GM21515 (cell line): Measurements from ENCODE around the gene EXOG.
"Not testable (repeated sequence)": the region's sequence is repeated elsewhere in the genome, so short reads cannot be mapped to it uniquely, and the experiment has no call there.

Experiments
- ATAC-seq: cut with Tn5 transposase; IDR thresholded peaks from one replicate; pipeline ENCODE4 v1.9.1; 2021; ENCODE audit not compliant: unreplicated experiment

The EXOG gene

GRCh38 chr3:38561746-38562466, 65.8 kb downstream of the EXOG start:
- ATAC-seq, result no peak

DNA sequence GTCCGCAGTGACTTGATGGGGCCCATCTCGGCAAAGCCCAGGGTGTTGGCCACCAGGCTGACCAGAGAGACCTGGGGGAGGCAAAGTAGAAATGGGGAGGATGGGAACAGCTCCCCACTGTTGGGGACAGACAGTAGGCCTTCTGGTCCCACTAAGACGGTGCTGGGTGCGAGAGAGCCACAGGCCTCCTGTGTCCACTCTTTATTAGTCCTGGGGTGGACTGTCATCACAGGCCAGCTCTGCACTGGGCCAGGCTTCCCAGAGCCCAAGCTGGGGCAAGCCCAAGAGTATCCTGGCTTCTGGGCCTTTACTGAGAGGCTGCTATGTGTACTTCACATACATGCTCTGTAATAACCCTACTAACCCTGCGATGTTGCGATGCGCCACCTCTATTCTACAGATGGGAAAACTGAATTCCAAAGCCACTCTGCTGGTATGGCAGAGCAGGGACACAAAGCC, 66.4 kb downstream of the EXOG start:
- no peak for ATAC-seq

GRCh38 chr3:38563070-38563885, 67.1 kb downstream of the EXOG start:
- ATAC-seq, result no peak

- no peak for ATAC-seq
Observed at GRCh38 chr3:38563886-38564270, 67.7 kb downstream of the EXOG start.

DNA sequence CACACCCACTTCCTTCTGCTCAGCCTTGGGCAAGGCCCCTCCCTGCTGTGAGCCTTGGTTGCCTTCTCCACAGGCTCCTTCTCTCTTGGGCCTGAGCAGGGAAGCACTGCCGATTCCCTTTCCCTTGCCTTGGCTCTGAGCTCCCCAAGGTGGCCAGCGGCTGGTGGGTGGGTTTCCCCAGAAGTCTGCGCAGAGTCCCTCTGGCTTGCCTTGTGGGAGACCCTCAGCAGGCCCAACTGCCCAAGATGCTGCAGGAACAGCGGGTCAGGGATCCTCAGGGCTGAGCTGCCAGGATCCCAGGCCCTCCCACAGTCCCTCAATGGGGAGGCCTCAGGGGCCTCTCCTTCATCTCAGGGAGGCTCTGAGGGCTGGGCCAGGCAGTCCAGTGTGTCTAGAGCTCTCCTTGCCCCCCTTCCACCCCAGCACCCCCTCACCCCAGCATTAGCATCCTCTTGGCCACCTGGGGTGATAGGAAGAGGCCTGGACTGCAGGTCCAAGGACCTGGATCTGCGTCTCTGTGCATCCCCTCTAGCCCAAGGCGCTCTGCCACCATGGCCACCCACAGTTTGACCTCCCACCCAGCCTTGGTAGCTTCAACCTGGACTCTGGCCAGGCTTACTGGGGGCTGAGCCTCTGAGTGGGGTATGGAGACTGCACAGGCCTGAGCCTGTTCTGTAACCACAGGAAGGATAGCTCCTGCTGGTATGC, 68.6 kb downstream of the EXOG start:
- no peak for ATAC-seq

- ATAC-seq, result no peak
Observed at GRCh38 chr3:38565339-38566214, 69.4 kb downstream of the EXOG start.

- no peak for ATAC-seq
Observed at GRCh38 chr3:38566215-38566528, 70.0 kb downstream of the EXOG start.

GRCh38 chr3:38566794-38567193, 70.7 kb downstream of the EXOG start:
- not testable (repeated sequence) for ATAC-seq

DNA sequence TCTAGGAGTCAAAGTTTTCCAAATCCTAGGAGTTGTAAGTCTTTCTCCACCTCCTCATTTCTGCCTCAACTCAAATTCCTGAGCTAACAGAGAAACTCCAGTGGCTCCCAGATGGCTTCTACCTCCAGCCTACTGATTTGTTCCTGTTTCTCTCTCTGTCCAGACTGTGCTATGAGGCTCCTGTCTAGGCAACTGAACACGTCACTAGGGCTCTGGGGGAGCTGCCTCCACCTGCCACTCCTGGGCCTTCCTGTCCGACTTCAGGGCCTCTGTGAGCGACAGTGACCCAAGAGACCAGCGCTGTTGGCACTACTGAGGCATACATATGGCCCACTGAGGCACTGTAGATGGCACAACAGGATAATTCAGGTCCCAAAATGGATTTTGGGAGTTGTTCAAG, 71.4 kb downstream of the EXOG start:
- no peak for ATAC-seq

GRCh38 chr3:38573111-38573510, 77.0 kb downstream of the EXOG start:
- ATAC-seq, result no peak

GRCh38 chr3:38573556-38573955, 77.4 kb downstream of the EXOG start:
- ATAC-seq, result no peak

- no peak for ATAC-seq
Observed at GRCh38 chr3:38574411-38575278, 78.5 kb downstream of the EXOG start.

DNA sequence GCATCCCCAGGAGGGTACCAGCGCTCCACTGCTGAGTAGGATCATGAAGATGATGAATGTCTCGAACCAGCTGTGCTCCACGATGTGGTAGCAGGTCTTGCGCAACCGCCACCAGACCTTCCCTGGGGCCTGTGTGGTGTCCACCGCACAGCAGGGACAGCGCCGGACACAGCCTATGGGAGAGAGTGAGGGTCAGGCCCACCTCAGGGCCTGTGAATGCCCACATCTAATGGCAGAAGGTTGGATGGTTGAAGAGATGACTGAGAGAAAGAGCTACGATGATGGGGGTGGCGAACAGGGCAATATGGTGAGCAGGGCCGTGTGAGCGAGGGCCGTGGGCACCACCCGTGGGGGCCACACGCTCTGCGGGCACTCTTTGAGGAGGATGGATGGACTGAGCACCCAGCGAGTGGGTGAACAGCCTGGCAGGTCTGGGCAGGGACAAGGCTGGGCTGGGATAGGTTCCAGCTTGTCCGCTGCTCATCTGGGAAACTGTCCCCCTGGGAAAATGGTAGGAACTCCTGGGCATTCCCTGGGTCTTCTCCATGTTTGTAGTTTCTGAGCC, 79.2 kb downstream of the EXOG start:
- ATAC-seq, result no peak
